PC-3 (cell line): ENCODE measurements around the gene SMIM31.

Experiments
- EZH2 ChIP-seq: fragments of 300-600 bp; sonication (generic); IDR thresholded peaks from one replicate; pipeline ENCODE4 v1.6.1; 2017; ENCODE audit warnings: antibody characterized with exemption, mild to moderate bottlenecking, low read length; ENCODE audit not compliant: unreplicated experiment
- EZH2phosphoT487 ChIP-seq: fragments of 300-600 bp; sonication (generic); IDR thresholded peaks from 2 replicates; pipeline ENCODE4 v1.6.1; 2018; ENCODE audit warnings: mild to moderate bottlenecking, antibody characterized with exemption, low read length, borderline replicate concordance
- TF ChIP-seq, protein P1 (sequence below): fragments of 300-600 bp; sonication (generic); conservative IDR thresholded peaks from 2 replicates; pipeline ENCODE4 v1.5.1; 2017; ENCODE audit warnings: antibody characterized with exemption, low read depth, mild to moderate bottlenecking, low read length

DNA sequence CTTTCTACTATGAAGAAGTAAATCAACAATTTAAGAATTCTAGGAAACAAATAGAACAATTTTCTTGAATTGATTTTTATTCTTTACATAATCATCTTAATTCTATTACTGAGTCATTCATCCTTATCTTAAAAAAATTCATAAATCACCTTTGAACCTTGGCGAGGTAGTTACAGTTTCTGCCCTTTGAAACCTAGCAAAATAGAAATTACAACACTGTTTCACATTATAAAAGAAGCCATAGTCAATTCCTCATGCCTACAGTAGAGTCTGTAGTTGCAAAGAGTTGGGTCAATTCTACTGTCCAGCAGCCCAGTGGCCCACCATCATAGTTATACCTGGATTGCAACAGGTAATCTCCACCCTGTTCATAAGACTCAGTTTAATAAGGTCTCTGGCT lies 7.3 kb downstream of the SMIM31 start:
- TF ChIP-seq, protein P1, sequence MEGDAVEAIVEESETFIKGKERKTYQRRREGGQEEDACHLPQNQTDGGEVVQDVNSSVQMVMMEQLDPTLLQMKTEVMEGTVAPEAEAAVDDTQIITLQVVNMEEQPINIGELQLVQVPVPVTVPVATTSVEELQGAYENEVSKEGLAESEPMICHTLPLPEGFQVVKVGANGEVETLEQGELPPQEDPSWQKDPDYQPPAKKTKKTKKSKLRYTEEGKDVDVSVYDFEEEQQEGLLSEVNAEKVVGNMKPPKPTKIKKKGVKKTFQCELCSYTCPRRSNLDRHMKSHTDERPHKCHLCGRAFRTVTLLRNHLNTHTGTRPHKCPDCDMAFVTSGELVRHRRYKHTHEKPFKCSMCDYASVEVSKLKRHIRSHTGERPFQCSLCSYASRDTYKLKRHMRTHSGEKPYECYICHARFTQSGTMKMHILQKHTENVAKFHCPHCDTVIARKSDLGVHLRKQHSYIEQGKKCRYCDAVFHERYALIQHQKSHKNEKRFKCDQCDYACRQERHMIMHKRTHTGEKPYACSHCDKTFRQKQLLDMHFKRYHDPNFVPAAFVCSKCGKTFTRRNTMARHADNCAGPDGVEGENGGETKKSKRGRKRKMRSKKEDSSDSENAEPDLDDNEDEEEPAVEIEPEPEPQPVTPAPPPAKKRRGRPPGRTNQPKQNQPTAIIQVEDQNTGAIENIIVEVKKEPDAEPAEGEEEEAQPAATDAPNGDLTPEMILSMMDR: no peak
- TF ChIP-seq EZH2: no peak
- no peak for TF ChIP-seq EZH2phosphoT487
